Naive thymus-derived CD8-positive, alpha-beta T cell (primary cell): ENCODE results near the gene CFAP74. TPM values are rescaled to one million over a fixed set of nuclear protein-coding genes. Genes with fewer than 3 reads are reported as not detected.
A peak's percentile ranks its signal among the peaks of the same experiment; 100 is the strongest.

Source experiments
- ATAC-seq, 2 donors: fragments of 150-1000 bp; cut with Tn5 transposase in 1 of 2; sonication (Bioruptor Pico), chemical (Tn5 transposase) in 1 of 2; 1 replicate in 1 of 2; 2 replicates in 1 of 2; pipeline ENCODE4 v1.10.0; 2021; ENCODE audit warnings: mild to moderate bottlenecking in 2 of 2, moderate library complexity in 2 of 2
- POLR2A ChIA-PET: fragments of 350-600 bp; sonication (Branson Sonifier 250); formaldehyde crosslinking; loops from one replicate; lab custom pipeline; 2021; ENCODE audit warnings: antibody characterized with exemption; lab: Charles Lee
- DNase-seq, 10 donors: peaks; one replicate each; pipeline versions ENCODE4 v3.0.0 to v3.0.0-alpha.2; 2020 to 2022
- H3K27ac Mint-ChIP-seq, 10 donors: one replicate each; pipeline ENCODE4 v1.8.0; 2020 to 2022; ENCODE audit warnings: mild to moderate bottlenecking in 10 of 10, mixed read lengths in 10 of 10, moderate library complexity in 4 of 10, inconsistent platforms in 1 of 10
- H3K27me3 Mint-ChIP-seq, 5 donors: one replicate each; pipeline ENCODE4 v1.8.0; 2021 to 2022; ENCODE audit warnings: mixed read lengths in 5 of 5
- H3K36me3 Mint-ChIP-seq, 3 donors: one replicate each; pipeline ENCODE4 v1.8.0; 2020 to 2022; ENCODE audit warnings: mixed read lengths in 3 of 3, mild to moderate bottlenecking in 2 of 3, inconsistent platforms in 1 of 3
- H3K4me1 Mint-ChIP-seq, 4 donors: one replicate each; pipeline ENCODE4 v1.8.0; 2021 to 2022; ENCODE audit warnings: mixed read lengths in 4 of 4
- H3K4me3 Mint-ChIP-seq, 10 donors: one replicate each; pipeline ENCODE4 v1.8.0; 2020 to 2022; ENCODE audit warnings: mild to moderate bottlenecking in 10 of 10, mixed read lengths in 10 of 10, moderate library complexity in 6 of 10, inconsistent platforms in 1 of 10
- H3K9me3 Mint-ChIP-seq, 9 donors: one replicate each; pipeline ENCODE4 v1.8.0; 2020 to 2022; ENCODE audit warnings: mixed read lengths in 9 of 9, mild to moderate bottlenecking in 3 of 9, inconsistent platforms in 1 of 9, moderate library complexity in 1 of 9
- polyA plus RNA-seq, 3 donors: library from polyadenylated mRNA; unstranded; fragments of 300-500 nt; fragmentation: Illumina TruSeq; gene quantifications; one replicate each; pipeline ENCODE4 v1.2.3, GENCODE V29; 2021
- total RNA-seq, 8 experiments: library from RNA in 2 of 8; stranded (reverse) in 2 of 8; gene quantifications; one replicate each; pipeline ENCODE4 v1.2.3 and lab custom pipeline; 2021 to 2026

The CFAP74 gene
- total and polyA plus RNA-seq, 5 experiments from 2014 or later = not detected

- Mint-ChIP-seq H3K27ac (no peak overlapping the region), H3K9me3 (no peaks in the 10 kb centered on the region), H3K36me3 (no peaks in the 10 kb centered on the region), H3K4me1 (no peaks in the 10 kb centered on the region), H3K4me3 (no peak overlapping the region), H3K27me3 (no peaks in the 10 kb centered on the region)
- DNase-seq = no peak
- POLR2A ChIA-PET = no interaction called here
- ATAC-seq = no peak
These were observed 75.1 kb downstream of the CFAP74 start for GRCh38 chr1:1928231-1929101.

- DNase-seq (no peak), ATAC-seq (no peak)
- POLR2A ChIA-PET = no interaction called here
- Mint-ChIP-seq H3K27ac (no peak overlapping the region), H3K4me1 (no peaks in the 10 kb centered on the region), H3K4me3 (no peak overlapping the region), H3K27me3 (no peaks in the 10 kb centered on the region), H3K9me3 (no peaks in the 10 kb centered on the region), H3K36me3 (no peaks in the 10 kb centered on the region)
These were observed 75.8 kb downstream of the CFAP74 start for GRCh38 chr1:1927751-1928150.

GRCh38 chr1:1926886-1927660 lies 76.5 kb downstream of the CFAP74 start:
- Mint-ChIP-seq H3K9me3 (no peaks in the 10 kb centered on the region), H3K4me1 (no peaks in the 10 kb centered on the region), H3K4me3 (no peak overlapping the region), H3K27me3 (no peaks in the 10 kb centered on the region), H3K27ac (no peak overlapping the region), H3K36me3 (no peaks in the 10 kb centered on the region)
- ATAC-seq = no peak
- POLR2A ChIA-PET = interaction anchor here (0.6 kb wide), 1 partner anchor 201 kb away, joined by 3 read pairs; no protein-coding TSS in a partner anchor
- no peak for DNase-seq

- ATAC-seq (no peak), DNase-seq (no peak)
- H3K4me3 Mint-ChIP-seq = no peak overlapping the region
- no peaks in the 10 kb centered on the region for H3K36me3 Mint-ChIP-seq
- POLR2A ChIA-PET = interaction anchor here (0.6 kb wide), 1 partner anchor 202 kb away, joined by 3 read pairs; no protein-coding TSS in a partner anchor
- H3K27ac Mint-ChIP-seq = no peak overlapping the region
- no peaks in the 10 kb centered on the region for H3K27me3 Mint-ChIP-seq
- no peaks in the 10 kb centered on the region for H3K4me1 Mint-ChIP-seq
- no peaks in the 10 kb centered on the region for H3K9me3 Mint-ChIP-seq
These were observed 77.2 kb downstream of the CFAP74 start for GRCh38 chr1:1926346-1926811.

- Mint-ChIP-seq H3K9me3 (no peaks in the 10 kb centered on the region), H3K27ac (no peak overlapping the region), H3K36me3 (no peaks in the 10 kb centered on the region), H3K27me3 (no peaks in the 10 kb centered on the region), H3K4me3 (no peak overlapping the region), H3K4me1 (no peaks in the 10 kb centered on the region)
- POLR2A ChIA-PET = no interaction called here
- DNase-seq (no peak), ATAC-seq (no peak)
These were observed 77.9 kb downstream of the CFAP74 start for GRCh38 chr1:1925437-1926345.

- Mint-ChIP-seq H3K4me1 (no peaks in the 10 kb centered on the region), H3K4me3 (no peak overlapping the region), H3K27ac (no peak overlapping the region), H3K9me3 (no peaks in the 10 kb centered on the region), H3K36me3 (no peaks in the 10 kb centered on the region), H3K27me3 (no peaks in the 10 kb centered on the region)
- POLR2A ChIA-PET = no interaction called here
- ATAC-seq = no peak
- DNase-seq = no peak
These were observed 78.7 kb downstream of the CFAP74 start for GRCh38 chr1:1924849-1925248.

- POLR2A ChIA-PET = no interaction called here
- DNase-seq (no peak), ATAC-seq (no peak)
- Mint-ChIP-seq H3K36me3 (no peaks in the 10 kb centered on the region), H3K4me3 (no peak overlapping the region), H3K27ac (no peak overlapping the region), H3K27me3 (no peaks in the 10 kb centered on the region), H3K9me3 (no peaks in the 10 kb centered on the region), H3K4me1 (peaks cover 0 to 2% (median under 1%) of the 10 kb centered on the region in 4 donors)
These were observed 79.2 kb downstream of the CFAP74 start for GRCh38 chr1:1924386-1924785.

- POLR2A ChIA-PET = interaction anchor here (0.6 kb wide), 1 partner anchor 8 kb away, joined by 3 read pairs; the partner anchor contains the start of gene CALML6
- peak overlapping the region in 1 of 10 donors; percentile 44 for H3K27ac Mint-ChIP-seq
- no peaks in the 10 kb centered on the region for H3K27me3 Mint-ChIP-seq
- no peaks in the 10 kb centered on the region for H3K9me3 Mint-ChIP-seq
- H3K4me3 Mint-ChIP-seq = no peak overlapping the region
- no peak for DNase-seq
- peaks cover 0 to 4% (median 2%) of the 10 kb centered on the region in 4 donors for H3K4me1 Mint-ChIP-seq
- no peaks in the 10 kb centered on the region for H3K36me3 Mint-ChIP-seq
- ATAC-seq = no peak
These were observed 80.4 kb downstream of the CFAP74 start for GRCh38 chr1:1922956-1923833.

- DNase-seq (no peak), ATAC-seq (no peak)
- Mint-ChIP-seq H3K36me3 (no peaks in the 10 kb centered on the region), H3K27me3 (no peaks in the 10 kb centered on the region), H3K27ac (no peak overlapping the region), H3K4me1 (peaks cover 0 to 8% (median 4%) of the 10 kb centered on the region in 4 donors), H3K9me3 (no peaks in the 10 kb centered on the region), H3K4me3 (no peak overlapping the region)
- POLR2A ChIA-PET = no interaction called here
These were observed 81.0 kb downstream of the CFAP74 start for GRCh38 chr1:1922702-1922955.

GRCh38 chr1:1921901-1922701 lies 81.5 kb downstream of the CFAP74 start:
- peaks cover 0 to 12% (median 4%) of the 10 kb centered on the region in 4 donors for H3K4me1 Mint-ChIP-seq
- no peaks in the 10 kb centered on the region for H3K36me3 Mint-ChIP-seq
- ATAC-seq (no peak), DNase-seq (no peak)
- no peaks in the 10 kb centered on the region for H3K27me3 Mint-ChIP-seq
- peak overlapping the region in 2 of 10 donors; percentile 13 to 27 for H3K27ac Mint-ChIP-seq
- H3K9me3 Mint-ChIP-seq = no peaks in the 10 kb centered on the region
- H3K4me3 Mint-ChIP-seq = no peak overlapping the region
- POLR2A ChIA-PET = no interaction called here

GRCh38 chr1:1921459-1921862 lies 82.1 kb downstream of the CFAP74 start:
- H3K4me3 Mint-ChIP-seq = no peak overlapping the region
- POLR2A ChIA-PET = no interaction called here
- no peaks in the 10 kb centered on the region for H3K9me3 Mint-ChIP-seq
- peak overlapping the region in 1 of 10 donors; percentile 15 for H3K27ac Mint-ChIP-seq
- no peaks in the 10 kb centered on the region for H3K27me3 Mint-ChIP-seq
- no peaks in the 10 kb centered on the region for H3K36me3 Mint-ChIP-seq
- ATAC-seq (no peak), DNase-seq (no peak)
- H3K4me1 Mint-ChIP-seq = peaks cover 0 to 12% (median 4%) of the 10 kb centered on the region in 4 donors
